Neutrophil (primary cell): ENCODE data around the gene RSPH1.

Experiments
- H3K27ac ChIP-seq: fragments of 200-600 bp; sonication (generic); 2 replicates; pipeline ENCODE4 v1.5.1; 2016; ENCODE audit warnings: mild to moderate bottlenecking, moderate library complexity
- H3K27me3 ChIP-seq: fragments of 200-600 bp; sonication (generic); 2 replicates; pipeline ENCODE4 v1.6.0; 2016; ENCODE audit warnings: mild to moderate bottlenecking
- H3K36me3 ChIP-seq: fragments of 200-600 bp; sonication (generic); 2 replicates; pipeline ENCODE4 v1.5.1; 2017
- H3K4me1 ChIP-seq, 2 experiments: fragments of 200-600 bp in 1 of 2; sonication (generic) in 1 of 2; 1 replicate in 1 of 2; 2 replicates in 1 of 2; pipeline versions ENCODE4 v1.5.1 to v1.6.1; 2013 to 2016; ENCODE audit warnings: low read depth in 1 of 2, low read length in 1 of 2, mild to moderate bottlenecking in 1 of 2, moderate library complexity in 1 of 2; ENCODE audit not compliant: control insufficient read depth in 1 of 2, insufficient read depth in 1 of 2
- H3K4me3 ChIP-seq, 2 experiments: fragments of 200-600 bp in 1 of 2; sonication (generic) in 1 of 2; 1 replicate in 1 of 2; 2 replicates in 1 of 2; pipeline ENCODE4 v1.5.1; 2013 to 2016; ENCODE audit warnings: low read depth in 1 of 2, low read length in 1 of 2, mild to moderate bottlenecking in 1 of 2, moderate library complexity in 1 of 2
- H3K9me3 ChIP-seq: fragments of 200-600 bp; sonication (generic); 2 replicates; pipeline ENCODE4 v1.5.1; 2016
- TF ChIP-seq, protein P1 (sequence below): fragments of 200-600 bp; sonication (generic); IDR thresholded peaks from 2 replicates; pipeline ENCODE4 v1.5.1; 2016; ENCODE audit warnings: antibody characterized with exemption

The RSPH1 gene

DNA sequence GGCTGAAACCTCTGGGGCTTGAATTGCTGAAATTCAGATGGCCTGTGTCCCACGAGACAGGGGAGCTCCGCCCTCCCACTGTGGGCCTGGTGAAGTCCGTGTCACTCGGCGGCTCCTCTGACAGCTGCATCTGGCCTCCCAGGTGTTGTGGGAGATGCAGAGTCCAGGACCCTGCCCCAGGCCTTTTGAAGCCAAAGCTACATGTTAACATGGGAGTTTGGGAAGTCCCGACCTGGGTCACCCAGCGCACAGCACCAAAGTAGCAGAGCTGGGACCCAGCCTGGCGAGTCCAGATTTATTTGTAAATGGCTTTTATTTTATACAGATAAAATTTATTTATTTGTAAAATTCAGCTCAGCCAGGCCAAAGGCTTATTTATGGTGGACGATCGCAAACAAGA is 46.6 kb upstream of the RSPH1 start:
- TF ChIP-seq, protein P1, sequence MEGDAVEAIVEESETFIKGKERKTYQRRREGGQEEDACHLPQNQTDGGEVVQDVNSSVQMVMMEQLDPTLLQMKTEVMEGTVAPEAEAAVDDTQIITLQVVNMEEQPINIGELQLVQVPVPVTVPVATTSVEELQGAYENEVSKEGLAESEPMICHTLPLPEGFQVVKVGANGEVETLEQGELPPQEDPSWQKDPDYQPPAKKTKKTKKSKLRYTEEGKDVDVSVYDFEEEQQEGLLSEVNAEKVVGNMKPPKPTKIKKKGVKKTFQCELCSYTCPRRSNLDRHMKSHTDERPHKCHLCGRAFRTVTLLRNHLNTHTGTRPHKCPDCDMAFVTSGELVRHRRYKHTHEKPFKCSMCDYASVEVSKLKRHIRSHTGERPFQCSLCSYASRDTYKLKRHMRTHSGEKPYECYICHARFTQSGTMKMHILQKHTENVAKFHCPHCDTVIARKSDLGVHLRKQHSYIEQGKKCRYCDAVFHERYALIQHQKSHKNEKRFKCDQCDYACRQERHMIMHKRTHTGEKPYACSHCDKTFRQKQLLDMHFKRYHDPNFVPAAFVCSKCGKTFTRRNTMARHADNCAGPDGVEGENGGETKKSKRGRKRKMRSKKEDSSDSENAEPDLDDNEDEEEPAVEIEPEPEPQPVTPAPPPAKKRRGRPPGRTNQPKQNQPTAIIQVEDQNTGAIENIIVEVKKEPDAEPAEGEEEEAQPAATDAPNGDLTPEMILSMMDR, result no peak
- Histone ChIP-seq H3K9me3 (no peaks in the 10 kb centered on the region), H3K27ac (no peak overlapping the region), H3K36me3 (peaks cover 85% of the 10 kb centered on the region), H3K4me1 (no peaks in the 10 kb centered on the region), H3K4me3 (no peak overlapping the region), H3K27me3 (no peaks in the 10 kb centered on the region)

DNA sequence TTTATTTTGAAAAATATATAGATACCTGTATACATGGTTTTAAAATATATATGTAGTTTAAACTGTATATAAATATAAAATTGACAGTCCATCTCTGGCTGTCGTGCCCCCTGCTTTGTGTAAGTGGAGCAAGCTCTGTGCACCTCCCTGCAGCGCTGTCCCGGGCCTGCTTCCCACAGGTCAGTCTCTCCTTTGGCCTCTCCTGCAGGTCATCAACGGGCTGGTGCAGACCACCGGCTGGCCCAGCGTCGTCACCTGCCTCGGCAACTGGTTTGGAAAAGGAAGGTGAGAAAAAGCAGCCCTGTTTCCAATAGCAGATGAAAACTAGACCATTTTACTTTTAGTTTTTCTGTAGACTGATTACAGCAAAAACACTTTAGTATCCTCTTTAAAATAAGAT is 46.2 kb upstream of the RSPH1 start:
- Histone ChIP-seq H3K27ac (no peak overlapping the region), H3K4me1 (no peaks in the 10 kb centered on the region), H3K27me3 (no peaks in the 10 kb centered on the region), H3K36me3 (peaks cover 85% of the 10 kb centered on the region), H3K9me3 (no peaks in the 10 kb centered on the region), H3K4me3 (no peak overlapping the region)
- TF ChIP-seq, protein P1, result no peak

DNA sequence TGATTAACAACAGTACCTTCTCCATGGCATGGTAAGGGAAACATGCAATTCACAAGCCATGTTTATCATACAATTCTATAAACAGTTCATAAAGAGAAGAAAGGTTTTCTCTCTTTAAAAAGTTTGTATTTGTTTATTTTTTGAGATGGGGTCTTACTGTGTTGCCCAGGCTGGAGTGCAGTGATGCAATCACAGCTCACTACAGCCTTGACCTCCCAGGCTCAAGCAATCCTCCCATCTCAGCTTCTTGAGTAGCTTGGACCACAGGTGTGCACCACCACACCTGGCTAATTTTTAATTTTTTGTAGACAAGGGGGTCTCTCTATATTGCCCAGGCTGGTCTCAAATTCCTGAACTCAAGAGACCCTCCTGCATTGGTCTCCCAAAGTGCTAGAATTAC is 45.6 kb upstream of the RSPH1 start:
- Histone ChIP-seq H3K9me3 (no peaks in the 10 kb centered on the region), H3K27me3 (no peaks in the 10 kb centered on the region), H3K4me1 (no peaks in the 10 kb centered on the region), H3K36me3 (peaks cover 85% of the 10 kb centered on the region), H3K4me3 (no peak overlapping the region), H3K27ac (no peak overlapping the region)
- TF ChIP-seq, protein P1, result no peak

DNA sequence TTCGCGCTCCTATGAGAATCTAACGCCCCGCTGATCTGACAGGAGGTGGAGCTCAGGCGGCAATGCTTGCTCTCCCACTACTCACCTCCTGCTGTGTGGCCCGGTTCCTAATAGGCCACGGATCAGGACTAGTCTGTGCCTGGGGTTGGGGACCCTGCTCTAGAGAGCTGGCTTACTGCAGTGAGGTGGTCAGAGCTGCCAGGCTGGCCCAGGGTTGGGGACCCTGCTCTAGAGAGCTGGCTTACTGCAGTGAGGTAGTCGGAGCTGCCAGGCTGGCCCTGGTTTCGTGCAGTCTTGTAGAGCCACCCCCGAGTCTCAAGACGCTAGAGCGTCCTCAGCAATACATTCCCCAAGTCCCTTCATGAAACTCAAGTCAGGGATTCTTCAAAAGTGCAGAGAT is 45.1 kb upstream of the RSPH1 start:
- H3K27ac ChIP-seq, result no peak overlapping the region
- no peaks in the 10 kb centered on the region for H3K4me1 ChIP-seq
- no peaks in the 10 kb centered on the region for H3K9me3 ChIP-seq
- H3K4me3 ChIP-seq, result no peak overlapping the region
- H3K27me3 ChIP-seq, result no peaks in the 10 kb centered on the region
- TF ChIP-seq, protein P1, result no peak
- peaks cover 85% of the 10 kb centered on the region for H3K36me3 ChIP-seq

DNA sequence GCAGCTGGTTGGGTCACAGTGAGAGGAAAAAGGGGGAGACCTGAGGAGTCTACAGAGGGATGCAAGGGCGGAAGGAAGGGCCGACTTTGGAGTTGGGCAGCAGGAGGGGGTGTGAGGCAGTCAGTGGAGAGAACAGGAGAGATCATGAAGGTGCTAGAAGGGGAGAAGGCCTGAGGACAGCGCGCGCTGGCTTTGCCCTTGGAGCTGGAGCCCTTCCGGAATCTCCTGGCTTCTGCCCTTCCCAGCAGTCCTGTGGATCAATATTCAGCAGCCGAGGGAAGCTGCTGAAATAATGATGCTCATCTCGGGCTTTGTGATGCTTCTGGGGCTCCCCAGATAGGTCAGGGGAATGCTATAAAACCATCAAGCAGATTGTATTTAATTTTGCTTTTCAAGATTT is 44.4 kb upstream of the RSPH1 start:
- Histone ChIP-seq H3K4me1 (no peaks in the 10 kb centered on the region), H3K36me3 (peaks cover 85% of the 10 kb centered on the region), H3K27me3 (no peaks in the 10 kb centered on the region), H3K27ac (no peak overlapping the region), H3K4me3 (no peak overlapping the region), H3K9me3 (no peaks in the 10 kb centered on the region)
- TF ChIP-seq, protein P1, result no peak

DNA sequence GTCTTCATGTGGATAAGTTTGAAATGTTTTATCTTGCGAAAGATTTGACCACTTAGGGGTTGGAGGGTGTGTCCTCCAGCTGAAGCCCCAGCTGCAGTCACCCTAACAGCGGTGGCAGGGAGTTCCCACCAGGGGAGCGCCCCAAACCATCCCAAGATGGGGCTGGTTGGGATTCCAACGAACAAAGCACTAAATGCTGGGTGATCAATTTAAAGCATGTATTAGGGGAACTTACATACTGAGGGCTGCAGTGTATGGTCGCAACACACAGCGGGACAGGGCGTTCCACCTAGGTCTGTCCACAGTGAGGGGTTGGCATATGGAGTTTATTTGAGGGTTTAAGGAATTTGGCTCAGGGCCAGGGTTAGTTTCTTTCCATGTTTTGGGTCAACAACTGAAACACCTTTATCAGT is 43.9 kb upstream of the RSPH1 start:
- H3K4me3 ChIP-seq, result no peak overlapping the region
- no peaks in the 10 kb centered on the region for H3K9me3 ChIP-seq
- peaks cover 84% of the 10 kb centered on the region for H3K36me3 ChIP-seq
- no peaks in the 10 kb centered on the region for H3K27me3 ChIP-seq
- no peak overlapping the region for H3K27ac ChIP-seq
- TF ChIP-seq, protein P1, result no peak
- H3K4me1 ChIP-seq, result no peaks in the 10 kb centered on the region
